HG02610 (cell line): ENCODE measurements around the gene TBC1D16.
"Not testable (repeated sequence)": the region's sequence is repeated elsewhere in the genome, so short reads cannot be mapped to it uniquely, and the experiment has no call there.

Source experiments
- ATAC-seq: cut with Tn5 transposase; IDR thresholded peaks from one replicate; pipeline ENCODE4 v1.9.1; 2021; ENCODE audit warnings: mild to moderate bottlenecking, moderate library complexity; ENCODE audit not compliant: unreplicated experiment

Gene TBC1D16

GRCh38 chr17:79977708-79978547, 57.7 kb downstream of the TBC1D16 start:
- ATAC-seq = no peak

GRCh38 chr17:79977161-79977631, 58.5 kb downstream of the TBC1D16 start:
- no peak for ATAC-seq

- no peak for ATAC-seq
Measured at GRCh38 chr17:79976451-79976850, 59.2 kb downstream of the TBC1D16 start.

- no peak for ATAC-seq
Measured at GRCh38 chr17:79975498-79976134, 60.1 kb downstream of the TBC1D16 start.

GRCh38 chr17:79974566-79975497, 60.8 kb downstream of the TBC1D16 start:
- ATAC-seq = no peak

- ATAC-seq = no peak
Measured at GRCh38 chr17:79971651-79972050, 64.0 kb downstream of the TBC1D16 start.

GRCh38 chr17:79970576-79971068, 65.0 kb downstream of the TBC1D16 start:
- ATAC-seq = no peak

GRCh38 chr17:79969906-79970305, 65.8 kb downstream of the TBC1D16 start:
- no peak for ATAC-seq

GRCh38 chr17:79968116-79968515, 67.6 kb downstream of the TBC1D16 start:
- no peak for ATAC-seq

GRCh38 chr17:79966681-79967080, 69.0 kb downstream of the TBC1D16 start:
- ATAC-seq = no peak

GRCh38 chr17:79965806-79966205, 69.9 kb downstream of the TBC1D16 start:
- ATAC-seq = no peak

- not testable (repeated sequence) for ATAC-seq
Measured at GRCh38 chr17:79962467-79962866, 73.2 kb downstream of the TBC1D16 start.

GRCh38 chr17:79961567-79961966, 74.1 kb downstream of the TBC1D16 start:
- not testable (repeated sequence) for ATAC-seq

GRCh38 chr17:79960788-79961522, 74.7 kb downstream of the TBC1D16 start:
- no peak for ATAC-seq

- ATAC-seq = no peak
Measured at GRCh38 chr17:79959042-79959441, 76.6 kb downstream of the TBC1D16 start.

GRCh38 chr17:79956853-79957252, 78.8 kb downstream of the TBC1D16 start:
- ATAC-seq = no peak

GRCh38 chr17:79956441-79956735, 79.3 kb downstream of the TBC1D16 start:
- not testable (repeated sequence) for ATAC-seq

GRCh38 chr17:79955691-79956440, 79.8 kb downstream of the TBC1D16 start:
- ATAC-seq = no peak

- no peak for ATAC-seq
Measured at GRCh38 chr17:79955167-79955549, 80.5 kb downstream of the TBC1D16 start.
